HG03457 (cell line): Measurements from ENCODE around the gene RPS6KL1.
"Not testable (repeated sequence)": the region's sequence is repeated elsewhere in the genome, so short reads cannot be mapped to it uniquely, and the experiment has no call there.

Source experiments
- ATAC-seq: cut with Tn5 transposase; IDR thresholded peaks from one replicate; pipeline ENCODE4 v1.9.1; 2021; ENCODE audit warnings: moderate number of reproducible peaks; ENCODE audit not compliant: unreplicated experiment

Gene RPS6KL1

DNA sequence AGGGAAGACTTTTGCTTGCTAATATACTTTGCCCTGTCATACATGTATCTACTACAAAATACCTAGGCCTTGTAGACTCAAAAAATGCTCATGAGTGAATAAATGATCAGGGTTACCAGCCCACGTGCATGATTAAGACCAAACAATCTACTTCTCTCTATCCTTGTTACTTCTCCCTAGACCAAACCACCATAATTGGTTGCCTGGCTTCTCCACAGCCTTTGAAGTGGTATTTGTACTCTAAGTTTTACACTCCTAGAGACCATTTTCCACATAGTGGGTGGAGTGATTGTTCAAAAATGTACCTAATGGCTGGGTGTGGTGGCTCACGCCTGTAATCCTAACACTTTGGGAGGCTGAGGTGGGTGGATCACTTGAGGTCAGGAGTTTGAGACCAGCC is 14.1 kb upstream of the RPS6KL1 start:
- ATAC-seq, result no peak

DNA sequence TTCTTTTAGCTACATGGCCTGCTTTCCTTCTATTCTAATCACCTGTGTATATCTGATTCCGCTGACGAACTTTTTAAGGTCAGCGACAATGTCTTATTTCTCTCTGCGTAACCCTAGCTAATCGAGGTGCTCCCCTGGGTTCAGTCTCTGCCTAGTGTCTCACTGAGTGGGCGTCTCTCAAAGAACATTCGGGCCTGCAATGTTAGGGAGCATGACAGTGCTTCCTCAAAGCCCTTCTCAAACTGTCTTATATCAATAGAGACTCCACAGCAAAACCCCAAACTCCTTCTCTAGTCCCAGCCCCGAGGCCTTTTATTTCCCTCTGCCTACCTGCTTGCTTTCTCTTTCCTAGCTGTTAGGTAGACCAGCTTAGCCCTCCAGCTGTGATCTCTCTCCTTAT is 13.7 kb upstream of the RPS6KL1 start:
- no peak for ATAC-seq

DNA sequence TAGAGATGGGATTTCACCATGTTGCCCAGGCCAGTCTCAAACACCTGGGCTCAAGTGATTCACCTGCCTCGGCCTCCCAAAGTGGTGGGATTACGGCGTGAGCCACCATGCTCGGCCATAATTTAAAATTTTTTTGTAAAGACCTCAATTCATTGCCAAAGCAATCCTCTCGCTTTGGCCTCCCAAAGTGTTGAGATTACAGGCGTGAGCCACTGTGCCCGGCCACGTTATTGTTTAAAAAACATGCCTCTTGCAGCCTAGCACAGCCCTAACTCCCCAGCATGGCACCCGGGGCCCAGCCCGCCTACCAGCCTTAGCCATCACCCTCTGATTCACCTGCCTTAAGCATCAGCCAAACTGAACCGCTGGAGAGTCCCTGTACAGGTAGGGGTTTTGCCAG is 13.1 kb upstream of the RPS6KL1 start:
- no peak for ATAC-seq

DNA sequence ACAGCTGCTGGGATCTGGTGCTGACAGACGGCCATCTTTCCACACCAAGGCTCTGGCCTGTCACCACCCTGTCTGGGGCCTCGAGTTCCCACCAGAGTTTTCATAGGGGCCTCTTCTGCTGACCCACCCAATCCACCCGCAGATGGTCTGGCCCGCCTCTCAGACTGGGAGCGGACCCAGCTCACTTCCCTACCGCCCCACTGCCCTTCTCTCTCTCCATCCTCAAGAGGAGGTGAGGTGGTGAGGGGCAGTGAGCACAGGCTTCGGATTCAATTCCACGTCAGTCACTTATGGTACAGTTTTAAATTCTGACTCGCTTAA is 12.3 kb upstream of the RPS6KL1 start:
- ATAC-seq, result no peak

DNA sequence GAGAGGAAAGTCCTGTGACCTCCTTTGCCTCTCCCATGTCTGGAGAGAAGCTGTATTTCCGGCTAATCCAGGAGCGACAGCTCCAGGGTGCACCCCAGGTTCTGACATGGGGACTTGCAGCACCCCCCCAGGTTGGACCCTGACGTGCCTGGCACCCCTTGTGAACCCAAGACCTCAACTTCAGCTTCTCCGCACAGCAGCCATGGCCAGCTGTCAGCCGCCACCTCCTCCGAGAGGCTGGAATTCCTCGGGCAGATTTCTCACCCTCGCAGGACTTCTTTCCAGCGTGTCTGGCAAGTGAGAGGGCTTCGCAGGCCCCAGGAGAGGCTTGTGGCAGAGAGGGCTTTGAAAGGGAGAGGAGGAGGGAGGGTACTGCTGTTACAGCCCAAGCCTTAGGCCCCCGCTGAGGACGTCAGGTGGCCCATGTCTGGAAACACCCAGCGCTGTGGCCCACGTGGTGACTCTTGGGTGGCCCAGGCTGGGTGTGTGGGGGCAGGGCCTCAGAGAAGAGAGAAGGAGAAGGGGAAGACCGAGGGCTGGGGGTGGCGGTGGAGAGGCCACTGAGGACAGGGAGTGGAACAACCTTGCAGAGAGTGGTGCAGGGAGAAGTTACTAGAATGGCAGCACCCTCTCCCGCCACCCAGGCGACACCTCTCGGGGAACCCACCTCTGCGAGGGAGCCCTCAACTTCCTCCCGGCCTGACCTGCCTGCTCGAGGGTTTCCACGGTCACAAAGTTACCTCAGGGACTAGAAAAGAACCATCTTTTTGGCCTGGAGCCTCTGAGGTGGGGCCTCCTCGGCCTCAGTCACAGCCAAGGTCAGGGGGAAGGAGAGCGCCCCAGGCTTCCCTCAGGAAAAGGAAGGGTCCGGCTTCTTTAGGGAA is 11.7 kb upstream of the RPS6KL1 start:
- ATAC-seq, result no peak

DNA sequence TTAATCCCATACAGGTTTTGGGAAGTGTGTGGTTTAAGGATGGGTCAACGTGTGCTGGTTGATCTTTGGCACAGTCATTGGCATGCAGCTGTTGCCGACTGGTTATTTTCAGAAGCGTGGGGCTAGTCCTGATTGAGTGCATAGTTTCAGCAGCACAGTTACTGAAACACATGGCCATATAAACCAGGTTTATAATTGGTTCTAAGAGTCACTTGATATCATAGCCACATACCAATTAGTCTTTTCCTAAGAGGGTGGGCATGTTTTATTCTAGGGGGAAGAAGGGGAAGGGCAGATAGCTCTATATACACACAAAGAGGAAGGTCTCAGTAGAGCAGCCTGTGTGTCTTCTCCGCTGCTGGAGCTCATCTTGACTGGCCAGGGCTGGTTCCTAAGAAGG is 11.0 kb upstream of the RPS6KL1 start:
- ATAC-seq, result no peak

DNA sequence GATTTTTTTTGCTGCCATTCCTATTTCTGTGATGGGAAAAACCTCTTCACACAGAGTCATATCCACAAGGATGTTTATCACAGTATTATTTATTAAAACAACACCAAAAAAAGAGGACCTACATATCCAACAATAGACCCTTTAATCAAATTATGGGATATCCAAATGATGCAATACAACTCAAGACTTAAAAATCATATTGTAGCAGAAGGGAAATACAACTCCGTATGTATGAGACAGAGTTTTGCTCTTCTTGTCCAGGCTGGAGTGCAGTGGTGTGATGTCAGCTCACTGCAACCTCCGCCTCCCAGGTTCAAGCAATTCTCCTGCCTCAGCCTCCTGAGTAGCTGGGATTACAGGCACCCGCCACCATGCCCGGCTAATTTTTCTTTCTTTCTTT is 9.9 kb upstream of the RPS6KL1 start:
- not testable (repeated sequence) for ATAC-seq

DNA sequence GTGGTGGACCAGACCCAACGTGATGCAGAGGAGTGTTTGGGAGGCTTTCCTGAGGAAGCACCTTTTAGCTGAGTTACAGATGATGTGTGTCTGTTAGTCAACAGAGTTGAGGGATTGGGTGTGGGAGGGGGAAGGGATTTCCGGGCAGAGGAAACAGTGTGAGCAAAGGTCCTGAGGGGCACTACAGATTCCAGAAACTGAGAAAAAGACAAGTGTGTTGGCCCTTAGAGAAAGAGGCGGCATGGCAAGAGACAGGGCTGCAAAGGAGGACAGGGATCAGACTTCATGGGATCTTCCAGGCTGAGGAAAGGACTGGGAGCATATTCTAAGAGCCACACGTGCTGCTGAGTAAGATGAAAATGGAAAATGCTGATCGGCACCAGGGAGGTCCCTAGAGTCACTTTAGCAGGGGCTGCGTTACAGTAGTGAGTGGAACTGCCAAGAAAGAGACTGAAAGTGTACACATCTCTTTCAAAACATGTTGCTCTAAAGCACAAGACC is 9.4 kb upstream of the RPS6KL1 start:
- no peak for ATAC-seq

DNA sequence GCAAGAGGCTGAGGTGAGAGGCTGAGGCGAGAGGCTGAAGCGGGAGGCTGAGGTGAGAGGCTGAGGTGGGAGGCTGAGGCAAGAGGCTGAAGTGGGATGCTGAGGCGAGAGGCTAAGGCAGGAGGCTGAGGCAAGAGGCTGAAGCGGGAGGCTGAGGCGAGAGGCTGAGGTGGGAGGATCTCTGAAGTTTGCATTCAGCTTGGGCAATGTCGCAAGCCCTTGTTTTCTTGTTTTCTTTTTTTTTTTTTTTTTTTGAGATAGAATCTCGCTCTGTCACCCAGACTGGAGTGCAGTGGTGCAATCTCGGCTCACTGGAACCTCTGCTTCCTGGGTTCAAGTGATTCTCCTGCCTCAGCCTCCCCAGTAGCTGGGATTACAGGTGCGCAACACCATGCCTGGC is 8.7 kb upstream of the RPS6KL1 start:
- not testable (repeated sequence) for ATAC-seq

DNA sequence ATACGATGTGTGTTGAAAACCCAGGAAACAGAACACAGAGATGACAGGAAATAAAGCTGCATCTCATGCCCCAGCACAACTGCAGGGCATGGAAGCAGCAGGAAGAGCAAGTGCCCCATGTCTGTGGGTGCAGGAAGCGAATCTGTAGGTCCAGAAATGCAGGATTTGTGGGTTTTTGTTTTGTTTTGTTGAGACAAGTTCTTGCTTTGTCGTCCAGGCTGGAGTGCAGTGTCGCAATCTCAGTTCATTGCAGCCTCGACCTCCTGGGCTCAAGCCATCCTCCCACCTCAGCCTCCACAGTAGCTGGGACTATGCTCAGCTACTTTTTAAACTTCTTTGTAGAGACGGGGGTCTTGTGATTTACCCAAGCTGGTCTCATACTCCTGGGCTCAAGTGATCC is 6.2 kb upstream of the RPS6KL1 start:
- no peak for ATAC-seq

DNA sequence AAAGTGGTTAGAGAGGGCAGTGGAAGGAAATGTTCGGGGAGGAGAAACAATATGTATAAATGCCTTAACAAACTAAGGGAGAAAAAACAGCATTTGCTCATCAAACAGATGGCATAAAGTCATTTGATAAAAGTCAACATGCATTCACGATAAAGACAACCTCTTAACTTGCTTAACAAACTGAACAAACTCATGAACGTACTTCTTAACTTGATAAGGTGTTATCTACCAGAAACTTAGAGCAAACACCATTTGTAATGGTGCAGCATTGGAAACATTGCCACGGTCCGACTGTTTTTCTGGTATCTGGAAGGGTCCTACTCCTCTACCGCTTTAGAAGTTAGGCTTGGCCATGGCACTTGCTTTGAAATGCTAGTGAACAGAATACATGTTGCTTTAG is 4.2 kb upstream of the RPS6KL1 start:
- ATAC-seq, result no peak

DNA sequence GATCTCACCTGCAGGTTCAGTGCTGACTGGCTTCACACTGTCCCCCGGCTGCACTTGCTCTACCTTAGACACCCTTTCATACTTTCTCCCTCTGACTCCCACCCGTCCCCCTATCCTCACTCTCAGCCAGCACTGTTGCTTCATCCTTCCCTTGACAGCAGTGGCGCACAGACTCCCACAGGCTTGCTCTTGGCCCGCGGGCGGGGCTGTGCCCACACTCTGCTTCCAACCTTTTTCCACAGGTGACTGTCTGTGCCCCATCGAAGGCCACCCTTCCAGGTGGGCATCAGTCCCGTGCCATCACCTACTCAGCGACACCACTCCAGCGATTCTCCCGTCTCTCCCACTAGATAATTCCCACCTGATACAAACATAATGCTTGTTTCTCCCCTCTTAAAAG is 1.0 kb upstream of the RPS6KL1 start:
- no peak for ATAC-seq

DNA sequence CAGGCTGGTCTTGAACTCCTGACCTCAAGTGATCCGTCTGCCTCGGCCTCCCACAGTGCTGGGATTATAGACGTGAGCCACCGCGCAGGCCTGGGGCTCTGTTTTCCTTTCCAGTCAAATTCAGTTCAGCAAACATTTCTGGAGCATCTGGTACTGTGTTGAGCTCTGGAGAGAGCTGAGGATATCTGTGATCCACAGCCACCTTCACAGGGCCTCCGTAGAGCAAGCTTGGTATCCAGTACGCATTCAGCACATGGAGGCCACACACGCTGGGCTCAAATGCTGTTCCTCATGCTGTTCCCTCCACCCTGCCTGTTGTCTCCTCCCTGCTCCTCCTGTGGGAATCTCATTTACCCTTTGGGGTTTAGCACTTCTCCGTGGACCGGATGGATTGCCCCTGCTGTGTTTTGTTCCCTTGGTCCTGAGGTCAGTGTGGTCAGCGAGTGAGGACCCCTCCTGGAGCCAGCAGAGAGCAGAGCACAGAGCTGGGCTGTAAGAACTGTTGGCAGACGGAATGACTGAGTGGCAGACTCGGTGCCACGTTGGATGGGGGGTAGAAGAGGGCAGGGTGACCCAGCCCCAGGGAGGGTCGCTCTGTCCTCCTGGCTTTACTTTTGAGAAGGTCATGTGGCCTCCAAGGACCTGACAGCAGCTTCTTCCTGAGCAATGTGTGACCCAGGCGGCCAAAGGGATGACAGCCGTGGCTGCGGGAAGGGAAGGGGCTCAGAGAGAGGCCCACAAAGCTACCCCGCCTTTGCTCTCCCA is 891 bp downstream of the RPS6KL1 start:
- no peak for ATAC-seq

DNA sequence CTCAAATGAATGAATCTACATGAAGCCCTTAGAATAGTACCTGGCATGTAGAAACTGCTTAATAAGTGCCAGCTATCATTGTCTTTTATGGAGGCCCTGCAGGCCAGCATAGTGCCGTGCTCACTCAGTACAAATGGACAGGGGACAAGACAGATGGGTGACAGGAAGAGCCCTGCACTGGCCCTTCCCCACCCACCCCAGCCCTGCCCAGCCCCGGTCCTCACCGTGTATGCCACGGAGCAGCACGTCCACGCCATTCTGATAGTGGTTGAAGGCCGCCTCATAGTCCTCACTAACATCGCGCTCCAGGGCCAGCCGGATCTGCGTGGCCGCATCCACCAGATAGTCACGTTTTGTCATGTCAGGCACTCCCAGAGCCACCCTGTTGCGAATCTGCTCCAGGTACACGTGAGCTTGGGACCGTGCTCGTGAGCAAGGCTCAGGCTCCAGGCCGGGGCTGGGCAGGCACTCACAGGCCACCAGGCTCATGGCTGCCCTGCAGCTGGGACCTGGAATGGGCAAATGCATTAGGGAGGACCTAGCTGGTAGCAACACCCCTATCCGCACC is 1.9 kb downstream of the RPS6KL1 start:
- ATAC-seq, result no peak

DNA sequence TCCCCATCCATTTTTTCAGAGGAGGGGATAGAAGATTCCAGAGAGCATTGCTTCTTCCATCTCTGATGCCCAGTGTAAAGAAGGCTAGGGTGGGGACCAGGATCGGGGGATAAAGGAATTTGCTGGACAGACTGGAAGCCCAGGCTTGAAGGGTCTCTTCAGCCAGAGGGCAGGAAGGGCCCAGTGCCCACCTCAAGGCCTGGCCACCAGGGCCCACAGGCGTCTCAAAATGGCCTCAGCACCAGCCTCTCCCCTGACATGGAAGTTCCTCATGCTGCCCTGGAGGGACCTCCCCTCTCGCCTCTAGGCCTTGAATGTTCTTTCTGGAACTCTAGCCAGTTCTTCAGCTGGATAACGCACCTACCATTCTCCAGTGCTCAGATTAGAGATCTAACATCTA is 2.8 kb downstream of the RPS6KL1 start:
- ATAC-seq, result no peak

DNA sequence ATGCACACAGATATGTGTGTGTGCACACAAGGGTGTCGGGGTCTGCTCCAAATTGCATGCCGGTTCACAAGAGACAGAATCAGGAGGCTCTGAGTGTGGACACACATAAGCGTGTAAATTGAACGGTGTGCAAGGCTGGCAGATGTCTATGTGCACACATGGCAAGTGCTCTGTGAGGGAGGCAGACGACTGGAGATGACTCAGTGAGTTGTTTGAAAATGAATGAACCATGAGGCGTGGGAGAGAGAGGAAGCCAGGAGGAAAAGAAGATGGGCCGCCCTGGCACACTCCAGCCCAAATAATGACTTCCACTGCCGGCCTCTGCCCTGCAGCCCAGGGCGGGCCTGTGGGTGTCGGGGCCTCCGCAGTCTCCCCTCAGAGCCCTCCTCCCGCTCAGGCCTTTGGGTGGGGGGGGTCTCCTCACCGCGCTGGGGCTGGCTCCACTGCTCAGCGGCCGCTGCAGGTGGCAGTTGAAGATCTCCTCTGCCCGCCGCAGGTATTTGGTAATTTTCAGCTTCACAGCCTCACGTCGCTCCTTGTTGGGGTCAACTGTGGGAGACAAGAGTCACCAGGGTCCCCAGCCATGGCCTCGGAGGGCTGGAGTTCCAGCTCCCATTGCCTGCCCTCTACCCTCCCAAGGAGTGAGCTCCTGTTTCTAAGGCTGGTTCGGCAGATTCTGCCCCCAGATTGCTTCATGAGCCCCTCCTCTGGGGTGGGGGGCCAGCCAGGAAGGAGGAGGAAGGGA is 3.5 kb downstream of the RPS6KL1 start:
- ATAC-seq, result no peak

DNA sequence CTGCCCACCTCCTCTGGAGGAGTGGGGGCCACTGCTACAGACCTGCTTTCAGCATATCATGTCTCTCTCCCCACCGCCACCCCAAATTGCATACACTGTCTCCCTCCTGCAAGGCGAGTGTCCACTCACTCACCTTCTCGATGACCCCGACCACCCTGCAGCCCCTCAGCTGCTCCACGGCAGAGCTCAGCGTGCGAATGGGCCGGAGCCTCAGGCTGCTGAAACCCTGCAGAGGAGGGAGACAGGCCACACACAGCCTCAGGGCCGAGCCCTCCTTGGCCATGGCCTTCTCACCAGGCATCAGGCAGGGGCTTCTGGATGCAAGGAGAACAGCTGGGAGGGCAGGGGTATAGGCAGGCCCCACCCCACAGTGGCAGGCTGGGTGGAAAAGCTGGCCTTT is 4.7 kb downstream of the RPS6KL1 start:
- no peak for ATAC-seq

DNA sequence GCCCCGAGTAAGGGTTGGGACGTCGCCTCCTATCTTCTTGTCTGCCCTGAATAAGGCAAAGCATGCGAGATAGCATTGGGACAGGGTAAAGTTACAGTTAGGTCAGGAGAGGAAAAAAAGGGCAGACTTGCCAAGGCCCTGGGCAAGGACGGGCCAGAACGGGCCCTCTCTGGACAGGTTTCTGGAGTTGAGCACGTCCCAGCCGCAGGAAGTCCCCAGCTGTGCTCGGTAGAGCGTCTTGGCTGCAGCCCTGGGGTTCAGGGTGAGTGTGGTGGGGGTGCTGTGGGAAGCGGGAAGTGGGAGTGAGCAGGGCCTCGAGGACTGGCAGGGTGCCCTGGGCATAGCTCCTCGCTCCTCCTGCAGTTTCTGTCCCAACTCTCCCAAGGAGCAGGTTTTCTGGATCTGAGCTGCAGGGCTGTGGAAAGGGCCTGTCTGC is 5.4 kb downstream of the RPS6KL1 start:
- no peak for ATAC-seq

DNA sequence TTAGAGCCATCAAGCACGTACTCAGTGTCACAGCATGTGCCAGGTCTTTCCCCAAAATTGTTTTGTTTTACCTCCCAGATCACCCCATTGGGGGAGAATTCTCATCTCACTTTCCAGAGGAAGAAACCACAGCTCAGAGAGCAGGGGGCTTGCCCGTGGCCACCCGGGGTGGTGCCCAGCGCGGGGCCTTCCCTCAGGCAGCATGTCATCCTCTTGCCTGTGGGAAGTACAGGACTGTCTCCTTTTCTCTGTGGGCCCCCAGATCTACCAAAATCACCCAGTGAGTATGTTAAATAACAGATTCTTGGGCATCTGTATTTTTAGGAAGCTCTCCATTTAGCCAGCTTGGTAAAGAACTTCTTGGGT is 5.9 kb downstream of the RPS6KL1 start:
- no peak for ATAC-seq

DNA sequence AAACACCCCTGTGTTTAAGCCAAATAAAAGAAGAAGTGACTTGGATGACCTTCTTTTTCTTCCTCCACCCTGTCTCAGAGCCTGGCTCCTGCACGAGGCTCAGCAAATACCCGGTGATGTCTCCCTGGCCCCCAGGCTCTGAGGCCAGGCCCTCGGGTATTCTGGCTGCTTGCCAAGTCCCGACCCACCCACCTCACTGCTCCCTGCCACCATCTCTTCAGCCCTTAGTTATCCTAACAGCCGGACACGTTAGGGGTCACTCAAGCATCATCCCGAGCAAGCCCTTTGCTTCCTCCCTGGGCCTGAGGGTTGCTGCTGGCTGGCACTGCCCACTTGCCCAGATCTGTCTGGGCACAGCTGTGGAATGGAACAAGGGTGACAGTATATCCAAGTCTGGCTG is 7.2 kb downstream of the RPS6KL1 start:
- no peak for ATAC-seq

DNA sequence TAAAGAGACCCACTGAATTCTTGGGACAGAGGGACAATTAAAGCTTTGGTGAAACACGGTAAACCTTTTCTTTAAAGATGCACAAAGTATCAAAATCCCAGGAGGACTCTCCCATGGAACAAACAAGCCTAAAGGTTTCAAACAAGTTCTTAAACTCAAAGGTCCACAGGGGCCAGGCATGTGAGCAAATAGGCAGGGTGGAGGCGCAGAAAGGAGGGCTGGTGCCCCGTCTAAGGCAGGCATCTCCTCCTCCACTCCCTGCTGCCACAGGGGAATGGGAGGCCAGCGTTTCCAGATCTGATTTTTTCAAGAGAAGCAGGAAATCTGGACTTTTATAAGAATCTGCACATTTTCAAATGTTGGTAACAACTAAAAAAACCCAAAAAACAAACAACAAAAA is 7.6 kb downstream of the RPS6KL1 start:
- ATAC-seq, result no peak
